ENCODE data around the gene PDIA5.

- TF ChIP-seq CTCF (IDR thresholded peaks at IDR 0.05; ENCODE audit: insufficient read depth, low read length) = no peak
- TF ChIP-seq REST (IDR thresholded peaks at IDR 0.05; ENCODE audit: insufficient replicate concordance, low read depth) = no peak
Measured at GRCh38 chr3:123156276-123156995, 89.6 kb downstream of the PDIA5 start.
